Panc1 (cell line): ENCODE measurements around the gene HK1. TPM values are rescaled to one million over a fixed set of nuclear protein-coding genes. Genes with fewer than 3 reads are reported as not detected.
A peak's percentile ranks its signal among the peaks of the same experiment; 100 is the strongest.

Source experiments
- ATAC-seq: fragments of 200-7000 bp; cut with Tn5 transposase; 2 replicates; pipeline ENCODE4 v1.9.1; 2020; ENCODE audit warnings: mild to moderate bottlenecking, moderate library complexity
- BruUV-seq: library from RNA; stranded (reverse); fragments of 400-500 nt; replicated peaks from 2 replicates; lab custom pipeline; 2021; lab: Mats Ljungman, UMichigan
- CTCF ChIA-PET: fragments of 300-600 bp; sonication (Branson Sonifier 250); formaldehyde crosslinking; loops from one replicate; lab custom pipeline; 2022; ENCODE audit warnings: antibody characterized with exemption; lab: Charles Lee
- POLR2A ChIA-PET: fragments of 300-600 bp; sonication (Branson Sonifier 250); formaldehyde crosslinking; loops from one replicate; lab custom pipeline; 2022; ENCODE audit warnings: antibody characterized with exemption; lab: Charles Lee
- DNase-seq: peaks from one replicate; pipeline ENCODE4 v3.0.0-alpha.2; 2010; ENCODE audit warnings: low read depth, low spot score
- H3K27ac ChIP-seq: 2 replicates; pipeline ENCODE4 v1.5.1; 2011; ENCODE audit warnings: mild to moderate bottlenecking, low read length, inconsistent platforms
- H3K27me3 ChIP-seq: fragments of 200-500 bp; sonication (Bioruptor generic); 2 replicates; pipeline ENCODE4 v1.6.0; 2014; ENCODE audit warnings: low read length, inconsistent platforms; ENCODE audit not compliant: control insufficient read depth, insufficient read depth
- H3K36me3 ChIP-seq: fragments of 200-500 bp; sonication (Bioruptor generic); 2 replicates; pipeline ENCODE4 v1.5.1; 2014; ENCODE audit warnings: inconsistent platforms, mild to moderate bottlenecking, low read length, moderate library complexity; ENCODE audit not compliant: control insufficient read depth, insufficient read depth
- H3K4me1 ChIP-seq: 2 replicates; pipeline ENCODE4 v1.5.1; 2011; ENCODE audit warnings: inconsistent platforms, mild to moderate bottlenecking, low read length, moderate library complexity; ENCODE audit not compliant: control insufficient read depth, insufficient read depth
- H3K4me3 ChIP-seq, 2 experiments: 2 replicates each; pipeline ENCODE4 v1.5.1; 2011 to 2012; ENCODE audit warnings: low read depth in 2 of 2, low read length in 2 of 2, mild to moderate bottlenecking in 2 of 2, inconsistent platforms in 1 of 2, moderate library complexity in 1 of 2
- H3K9me3 ChIP-seq: fragments of 200-500 bp; sonication (Bioruptor generic); 2 replicates; pipeline ENCODE4 v1.5.1; 2014; ENCODE audit warnings: low read depth, mild to moderate bottlenecking, inconsistent platforms, low read length, moderate library complexity; ENCODE audit not compliant: control insufficient read depth, insufficient read depth
- CTCF ChIP-seq: fragments of 450-650 bp; IDR thresholded peaks from 2 replicates; pipeline ENCODE4 v1.5.1; 2017; ENCODE audit warnings: mild to moderate bottlenecking
- POLR2AphosphoS5 ChIP-seq: IDR thresholded peaks from 2 replicates; pipeline ENCODE4 v1.6.1; 2012; ENCODE audit warnings: mild to moderate bottlenecking, low read depth, low read length, moderate library complexity
- REST ChIP-seq, 2 experiments: IDR thresholded peaks; 2 replicates each; pipeline ENCODE4 v1.6.1; 2011 to 2012; ENCODE audit warnings: low read depth in 2 of 2, control low read depth in 1 of 2, low read length in 1 of 2, mild to moderate bottlenecking in 1 of 2, moderate library complexity in 1 of 2; ENCODE audit not compliant: insufficient read depth in 1 of 2
- SIN3A ChIP-seq: IDR thresholded peaks from 2 replicates; pipeline ENCODE4 v1.6.1; 2012; ENCODE audit warnings: low read depth, mild to moderate bottlenecking, low read length, moderate library complexity, borderline replicate concordance; ENCODE audit not compliant: insufficient read depth
- TCF7L2 ChIP-seq: IDR thresholded peaks from 2 replicates; pipeline ENCODE4 v1.6.1; 2011; ENCODE audit warnings: mild to moderate bottlenecking, low read depth, low read length, inconsistent platforms
- in situ Hi-C: cut with HindIII; loops from 2 replicates; pipeline ENCODE4 v1.10.0; 2016; ENCODE audit warnings: low sequenced_read_pairs, low pct_unique_long_range_greater_than_20kb
- intact Hi-C: fragments of 100-400 bp; cut with micrococcal nuclease; formaldehyde crosslinking; loops from one replicate; pipeline ENCODE4 v1.10.0; 2022; ENCODE audit not compliant: unreplicated experiment
- total RNA-seq: library from RNA; stranded (reverse); gene quantifications from one replicate; pipeline ENCODE4 v1.2.1, GENCODE V29; 2021; ENCODE audit not compliant: unreplicated experiment

Gene HK1
- total RNA-seq, 1 experiment from 2014 or later, result 74.4 TPM

- Histone ChIP-seq H3K9me3 (no peaks in the 10 kb centered on the region), H3K27me3 (no peaks in the 10 kb centered on the region), H3K36me3 (no peaks in the 10 kb centered on the region), H3K4me3 (no peak overlapping the region), H3K27ac (no peak overlapping the region), H3K4me1 (0 out of 2 replicates have a peak, but pooled peaks cover under 1% of the 10 kb centered on the region)
- peak; percentile 98 for ATAC-seq
- POLR2A ChIA-PET, result no interaction called here
- no TSS peak for BruUV-seq
- peak; percentile 61 for DNase-seq
- CTCF ChIA-PET, result interaction anchor here (1.0 kb wide), 1 partner anchor 171 kb away, joined by 3 read pairs; no protein-coding TSS in a partner anchor
- intact Hi-C loops (loop anchor here (1.0 to 10.0 kb wide), 3 partner anchors 90 to 397 kb away; partner anchors contain the start of gene FAM241B), in situ Hi-C loops (no loop called here)
- TF ChIP-seq CTCF, result peak; percentile 98
- no peak for TF ChIP-seq TCF7L2
These were observed 40.7 kb upstream of the HK1 start for GRCh38 chr10:69237528-69238159.

- DNase-seq (no peak), ATAC-seq (no peak)
- Histone ChIP-seq H3K27me3 (no peaks in the 10 kb centered on the region), H3K9me3 (no peaks in the 10 kb centered on the region), H3K4me3 (no peak overlapping the region), H3K27ac (no peak overlapping the region), H3K4me1 (no peaks in the 10 kb centered on the region), H3K36me3 (no peaks in the 10 kb centered on the region)
- TF ChIP-seq CTCF, result no peak
- TF ChIP-seq REST (IDR thresholded peaks at IDR 0.05; ENCODE audit: insufficient read depth in 1 of 2, low read depth in 2 of 2, low read length in 1 of 2), result no peak
- no peak for TF ChIP-seq SIN3A
- TF ChIP-seq POLR2AphosphoS5, result no peak
- TF ChIP-seq TCF7L2, result no peak
- intact Hi-C loops (loop anchor here (5.0 to 10.0 kb wide), 2 partner anchors 88 to 396 kb away; partner anchors contain the start of gene FAM241B), in situ Hi-C loops (no loop called here)
- CTCF ChIA-PET, result interaction anchor here (0.6 to 0.8 kb wide), 6 partner anchors 13 to 275 kb away, joined by 3 to 12 read pairs (median 4); no protein-coding TSS in a partner anchor
- no TSS peak for BruUV-seq
- POLR2A ChIA-PET, result interaction anchor here (0.8 kb wide), 1 partner anchor 60 kb away, joined by 3 read pairs; no protein-coding TSS in a partner anchor
These were observed 39.2 kb upstream of the HK1 start for GRCh38 chr10:69239136-69239535.
